Right lobe of liver (tissue), 4 donors: ENCODE data around the gene TRIO.

ENCODE experiments used
- CTCF ChIP-seq, 4 donors: fragments of 200-600 bp in 3 of 4; fragments of 450-650 bp in 1 of 4; IDR thresholded peaks; one replicate each; pipeline versions ENCODE4 v1.5.1 to v1.8.0; 2016 to 2022; ENCODE audit warnings: antibody characterized with exemption in 4 of 4, mild to moderate bottlenecking in 2 of 4
- POLR2A ChIP-seq: fragments of 450-650 bp; IDR thresholded peaks from one replicate; pipeline ENCODE4 v1.6.1; 2017; ENCODE audit warnings: antibody characterized with exemption, mild to moderate bottlenecking
- donor health status: DM: no; HTN: no; CAD: no.
- donor health status: DM: no; HTN: no; CAD: no.
- donor health status: DM: no; HTN: yes; CAD: no.

GRCh38 chr5:14216902-14217301 is 73.8 kb downstream of the TRIO start:
- no peak for TF ChIP-seq CTCF (IDR thresholded peaks at IDR 0.05)
- TF ChIP-seq POLR2A, result no peak
